GM12878 (cell line): Measurements from ENCODE around the gene SLAIN2. TPM values are rescaled to one million over a fixed set of nuclear protein-coding genes. Genes with fewer than 3 reads are reported as not detected.

Experiments
- ATAC-seq: fragments of 200-7000 bp; cut with Tn5 transposase; 3 replicates; pipeline ENCODE4 v1.9.1; 2020; ENCODE audit warnings: mild to moderate bottlenecking, moderate library complexity
- BruUV-seq: library from RNA; stranded (reverse); fragments of 400-500 nt; replicated peaks from 2 replicates; lab custom pipeline; 2021; lab: Mats Ljungman, UMichigan
- CTCF ChIA-PET: fragments of 300-600 bp; sonication (Branson Sonifier 250); formaldehyde crosslinking; extraction: SDS; loops from one replicate; lab custom pipeline; 2021; ENCODE audit warnings: inconsistent platforms; lab: Yijun Ruan, JAX
- POLR2A ChIA-PET: fragments of 350-600 bp; formaldehyde crosslinking; extraction: SDS; loops from one replicate; lab custom pipeline; 2021; ENCODE audit warnings: inconsistent platforms; lab: Charles Lee
- RAD21 ChIA-PET: fragments of 300-600 bp; sonication (Branson Sonifier 250); formaldehyde crosslinking; loops from one replicate; lab custom pipeline; 2023; ENCODE audit warnings: antibody characterized with exemption; ENCODE audit not compliant: unreplicated experiment; lab: Charles Lee
- SMC1A ChIA-PET: fragments of 300-600 bp; sonication (Branson Sonifier 250); formaldehyde crosslinking; loops from one replicate; lab custom pipeline; 2023; ENCODE audit not compliant: unreplicated experiment, uncharacterized antibody; lab: Charles Lee
- DNase-seq: peaks from one replicate; pipeline ENCODE4 v3.0.0-alpha.2; 2011; ENCODE audit warnings: low read depth, low spot score
- FAIRE-seq: peaks from 3 replicates; lab custom pipeline; 2011; peaks lifted over from hg19 to GRCh38; lab: Jason Lieb, UNC
- H2AFZ ChIP-seq: 2 replicates; pipeline ENCODE4 v1.6.0; 2011; ENCODE audit warnings: low read depth, low read length, control low read depth; ENCODE audit not compliant: control insufficient read depth
- H3K27ac ChIP-seq: 2 replicates; pipeline ENCODE4 v1.5.1; 2011; ENCODE audit warnings: control low read depth; ENCODE audit not compliant: control insufficient read depth, insufficient read depth
- H3K27me3 ChIP-seq, 2 experiments: replicated peaks in 1 of 2; 2 replicates each; pipeline versions ENCODE4 v1.6.0 to v1.6.1; 2011; ENCODE audit warnings: low read length in 1 of 2; ENCODE audit not compliant: control insufficient read depth in 2 of 2, insufficient read depth in 2 of 2
- H3K36me3 ChIP-seq, 2 experiments: 2 replicates each; pipeline ENCODE4 v1.5.1; 2011; ENCODE audit warnings: low read length in 1 of 2; ENCODE audit not compliant: control insufficient read depth in 2 of 2, insufficient read depth in 2 of 2
- H3K4me1 ChIP-seq: 2 replicates; pipeline ENCODE4 v1.6.1; 2011; ENCODE audit warnings: mild to moderate bottlenecking, low read length, moderate library complexity, mixed read lengths; ENCODE audit not compliant: control insufficient read depth, insufficient read depth
- H3K4me2 ChIP-seq: 2 replicates; pipeline ENCODE4 v1.6.0; 2011; ENCODE audit warnings: control low read depth; ENCODE audit not compliant: control insufficient read depth, insufficient read depth
- H3K4me3 ChIP-seq: fragments of 200-600 bp; sonication (generic); 2 replicates; pipeline ENCODE4 v1.5.1; 2016
- H3K79me2 ChIP-seq: 2 replicates; pipeline ENCODE4 v1.6.0; 2011; ENCODE audit warnings: low read length; ENCODE audit not compliant: control insufficient read depth, insufficient read depth
- H3K9ac ChIP-seq: 2 replicates; pipeline ENCODE4 v1.8.0; 2011; ENCODE audit warnings: low read length, control low read depth, mixed read lengths; ENCODE audit not compliant: control insufficient read depth, insufficient read depth
- H3K9me3 ChIP-seq: replicated peaks from 3 replicates; pipeline ENCODE4 v1.5.1; 2011; ENCODE audit warnings: mild to moderate bottlenecking, low read length; ENCODE audit not compliant: control insufficient read depth, insufficient read depth
- H4K20me1 ChIP-seq: 2 replicates; pipeline ENCODE4 v1.6.0; 2011; ENCODE audit not compliant: control insufficient read depth, insufficient read depth
- BMI1 ChIP-seq: fragments of 450-650 bp; IDR thresholded peaks from 2 replicates; pipeline ENCODE4 v1.6.1; 2016; ENCODE audit warnings: mild to moderate bottlenecking, moderate library complexity, borderline replicate concordance
- CBX3 ChIP-seq: fragments of 200-600 bp; sonication (generic); IDR thresholded peaks from 2 replicates; pipeline ENCODE4 v1.6.1; 2016; ENCODE audit warnings: low read depth, borderline replicate concordance
- CHD1 ChIP-seq: IDR thresholded peaks from 2 replicates; pipeline ENCODE4 v1.6.1; 2012; ENCODE audit warnings: low read depth, low read length, improper control_type of control experiment
- CREB1 ChIP-seq: IDR thresholded peaks from 2 replicates; pipeline ENCODE4 v1.6.1; 2012; ENCODE audit warnings: low read depth, mild to moderate bottlenecking, inconsistent platforms
- CREM ChIP-seq: IDR thresholded peaks from 2 replicates; pipeline ENCODE4 v1.6.1; 2014; ENCODE audit warnings: antibody characterized with exemption, low read depth
- IKZF1 ChIP-seq: fragments of 450-650 bp; conservative IDR thresholded peaks from 2 replicates; pipeline ENCODE4 v1.6.1; 2017; ENCODE audit warnings: antibody characterized with exemption, mild to moderate bottlenecking
- KAT2A ChIP-seq: conservative IDR thresholded peaks from 2 replicates; pipeline ENCODE4 v1.6.1; 2011; ENCODE audit warnings: low read depth, low read length; ENCODE audit not compliant: control insufficient read depth
- MEF2B ChIP-seq: fragments of 450-650 bp; IDR thresholded peaks from 2 replicates; pipeline ENCODE4 v1.6.1; 2018; ENCODE audit warnings: mild to moderate bottlenecking, moderate library complexity; ENCODE audit not compliant: partially characterized antibody, poor library complexity, severe bottlenecking
- MTA3 ChIP-seq: IDR thresholded peaks from 2 replicates; pipeline ENCODE4 v1.6.1; 2012; ENCODE audit warnings: low read length, inconsistent platforms, borderline replicate concordance
- MYC ChIP-seq: IDR thresholded peaks from 2 replicates; pipeline ENCODE4 v1.6.1; 2011; ENCODE audit warnings: mild to moderate bottlenecking, low read length, moderate library complexity, inconsistent platforms; ENCODE audit not compliant: insufficient read depth, insufficient replicate concordance, insufficient read length, severe bottlenecking
- POLR2A ChIP-seq: IDR thresholded peaks from 2 replicates; pipeline ENCODE4 v1.6.1; 2011; ENCODE audit warnings: low read depth, mild to moderate bottlenecking, low read length
- POLR2AphosphoS5 ChIP-seq: IDR thresholded peaks from 2 replicates; pipeline ENCODE4 v1.6.1; 2011; ENCODE audit warnings: mild to moderate bottlenecking, low read length, inconsistent platforms
- RAD51 ChIP-seq: fragments of 450-650 bp; IDR thresholded peaks from 2 replicates; pipeline ENCODE4 v1.6.1; 2016; ENCODE audit warnings: moderate library complexity, mild to moderate bottlenecking, inconsistent platforms
- SRF ChIP-seq, 2 experiments: IDR thresholded peaks; 2 replicates each; pipeline ENCODE4 v1.6.1; 2011; ENCODE audit warnings: low read depth in 2 of 2, low read length in 2 of 2, mild to moderate bottlenecking in 1 of 2, moderate library complexity in 1 of 2
- in situ Hi-C: fragments of 300-500 bp; cut with MboI; formaldehyde crosslinking; loops from 9 replicates; pipeline ENCODE4 v1.14.3; 2018; ENCODE audit warnings: mixed read lengths
- intact Hi-C: fragments of 100-400 bp; cut with micrococcal nuclease; formaldehyde crosslinking; loops from one replicate; pipeline ENCODE4 v1.14.2; 2022; ENCODE audit not compliant: unreplicated experiment
- polyA plus RNA-seq, 11 experiments: library from polyadenylated mRNA; depleted of rRNA in 4 of 11; unstranded in 6 of 11; stranded (reverse) in 5 of 11; fragments of >200 nt; fragmentation: Nextera tagmentation in 4 of 11; fragmentation: Illumina TruSeq in 1 of 11; extraction: Ambion mirVana in 4 of 11; extraction: Trizol in 1 of 11; gene quantifications; 1 replicate in 1 of 11; 2 replicates in 10 of 11; pipeline versions ENCODE4 v1.2.1 to v1.2.3, GENCODE V29; 2011 to 2016; ENCODE audit warnings: inconsistent platforms in 2 of 11, missing spikeins in 2 of 11, low read depth in 1 of 11
- total RNA-seq, 4 experiments: library from RNA; depleted of rRNA in 3 of 4; stranded (reverse); fragments of >200 nt in 3 of 4; fragmentation: Illumina TruSeq in 1 of 4; extraction: Trizol in 1 of 4; gene quantifications; 2 replicates each; pipeline versions ENCODE4 v1.2.1 to v1.2.3, GENCODE V29; 2013 to 2021
- TF ChIP-seq, protein P1 (sequence below): fragments of 450-650 bp; IDR thresholded peaks from 2 replicates; pipeline ENCODE4 v1.6.1; 2017; ENCODE audit warnings: mild to moderate bottlenecking, low read depth, inconsistent platforms; ENCODE audit not compliant: poor library complexity, severe bottlenecking
- TF ChIP-seq, protein P2 (sequence below): fragments of 450-650 bp; IDR thresholded peaks from 2 replicates; pipeline ENCODE4 v1.6.1; 2017; ENCODE audit warnings: antibody characterized with exemption, mild to moderate bottlenecking, moderate library complexity
- TF ChIP-seq, protein P3 (sequence below): fragments of 450-650 bp; IDR thresholded peaks from 2 replicates; pipeline ENCODE4 v1.6.1; 2016; ENCODE audit warnings: mild to moderate bottlenecking, moderate library complexity, borderline replicate concordance

Gene SLAIN2
- total and polyA plus RNA-seq, 10 of the 15 experiments (the other 5 are each of a cell fraction or from before 2014, with no cell fraction given): 4.3 to 96.6 (median 25.4) TPM

DNA sequence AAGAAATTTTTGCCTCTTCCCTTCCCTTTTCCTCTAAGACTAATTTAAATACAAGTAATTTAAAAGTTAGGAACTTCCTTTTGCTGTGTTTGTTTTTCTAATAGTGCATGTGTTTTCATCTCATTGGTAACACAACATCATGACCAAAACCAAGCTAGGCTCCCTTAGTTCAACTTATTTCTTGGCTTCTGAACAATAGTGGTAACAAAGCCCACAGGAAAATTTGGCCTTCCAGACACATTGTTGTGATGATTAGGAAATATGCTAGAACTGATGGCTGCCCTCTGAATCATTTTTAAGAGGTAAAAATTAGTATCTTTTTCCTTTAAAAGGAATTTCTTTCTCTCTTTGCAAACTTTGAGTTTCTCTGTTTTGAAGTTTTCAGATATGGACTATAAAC, 46.2 kb upstream of the SLAIN2 start:
- peaks cover 7% of the 10 kb centered on the region for H3K4me1 ChIP-seq
- RAD21 ChIA-PET: no interaction called here
- CTCF ChIA-PET: interaction anchor here (1.2 to 3.6 kb wide), 2 partner anchors 20 to 260 kb away, joined by 3 to 9 read pairs; no protein-coding TSS in a partner anchor
- intact Hi-C loops (no loop called here), in situ Hi-C loops (no loop called here)
- no TSS peak for BruUV-seq
- POLR2A ChIA-PET: no interaction called here
- H3K9me3 ChIP-seq: no peaks in the 10 kb centered on the region
- no peak overlapping the region for H3K4me3 ChIP-seq
- no peaks in the 10 kb centered on the region for H4K20me1 ChIP-seq
- no peaks in the 10 kb centered on the region for H3K36me3 ChIP-seq
- no peak for FAIRE-seq
- no peak overlapping the region for H3K4me2 ChIP-seq
- ATAC-seq: no peak
- DNase-seq: no peak
- no peaks in the 10 kb centered on the region for H3K79me2 ChIP-seq
- H3K27ac ChIP-seq: no peak overlapping the region
- TF ChIP-seq MEF2B (no peak), BMI1 (no peak), IKZF1 (no peak), CBX3 (no peak), CREM (no peak), CREB1 (no peak), CHD1 (no peak), POLR2A (no peak), SRF (IDR thresholded peaks at IDR 0.05; ENCODE audit: low read depth in 2 of 2, low read length in 2 of 2) (no peak), MYC (no peak), RAD51 (no peak), MTA3 (no peak), POLR2AphosphoS5 (no peak), KAT2A (no peak)
- TF ChIP-seq, protein P1, sequence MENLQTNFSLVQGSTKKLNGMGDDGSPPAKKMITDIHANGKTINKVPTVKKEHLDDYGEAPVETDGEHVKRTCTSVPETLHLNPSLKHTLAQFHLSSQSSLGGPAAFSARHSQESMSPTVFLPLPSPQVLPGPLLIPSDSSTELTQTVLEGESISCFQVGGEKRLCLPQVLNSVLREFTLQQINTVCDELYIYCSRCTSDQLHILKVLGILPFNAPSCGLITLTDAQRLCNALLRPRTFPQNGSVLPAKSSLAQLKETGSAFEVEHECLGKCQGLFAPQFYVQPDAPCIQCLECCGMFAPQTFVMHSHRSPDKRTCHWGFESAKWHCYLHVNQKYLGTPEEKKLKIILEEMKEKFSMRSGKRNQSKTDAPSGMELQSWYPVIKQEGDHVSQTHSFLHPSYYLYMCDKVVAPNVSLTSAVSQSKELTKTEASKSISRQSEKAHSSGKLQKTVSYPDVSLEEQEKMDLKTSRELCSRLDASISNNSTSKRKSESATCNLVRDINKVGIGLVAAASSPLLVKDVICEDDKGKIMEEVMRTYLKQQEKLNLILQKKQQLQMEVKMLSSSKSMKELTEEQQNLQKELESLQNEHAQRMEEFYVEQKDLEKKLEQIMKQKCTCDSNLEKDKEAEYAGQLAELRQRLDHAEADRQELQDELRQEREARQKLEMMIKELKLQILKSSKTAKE: no peak
- TF ChIP-seq, protein P2, sequence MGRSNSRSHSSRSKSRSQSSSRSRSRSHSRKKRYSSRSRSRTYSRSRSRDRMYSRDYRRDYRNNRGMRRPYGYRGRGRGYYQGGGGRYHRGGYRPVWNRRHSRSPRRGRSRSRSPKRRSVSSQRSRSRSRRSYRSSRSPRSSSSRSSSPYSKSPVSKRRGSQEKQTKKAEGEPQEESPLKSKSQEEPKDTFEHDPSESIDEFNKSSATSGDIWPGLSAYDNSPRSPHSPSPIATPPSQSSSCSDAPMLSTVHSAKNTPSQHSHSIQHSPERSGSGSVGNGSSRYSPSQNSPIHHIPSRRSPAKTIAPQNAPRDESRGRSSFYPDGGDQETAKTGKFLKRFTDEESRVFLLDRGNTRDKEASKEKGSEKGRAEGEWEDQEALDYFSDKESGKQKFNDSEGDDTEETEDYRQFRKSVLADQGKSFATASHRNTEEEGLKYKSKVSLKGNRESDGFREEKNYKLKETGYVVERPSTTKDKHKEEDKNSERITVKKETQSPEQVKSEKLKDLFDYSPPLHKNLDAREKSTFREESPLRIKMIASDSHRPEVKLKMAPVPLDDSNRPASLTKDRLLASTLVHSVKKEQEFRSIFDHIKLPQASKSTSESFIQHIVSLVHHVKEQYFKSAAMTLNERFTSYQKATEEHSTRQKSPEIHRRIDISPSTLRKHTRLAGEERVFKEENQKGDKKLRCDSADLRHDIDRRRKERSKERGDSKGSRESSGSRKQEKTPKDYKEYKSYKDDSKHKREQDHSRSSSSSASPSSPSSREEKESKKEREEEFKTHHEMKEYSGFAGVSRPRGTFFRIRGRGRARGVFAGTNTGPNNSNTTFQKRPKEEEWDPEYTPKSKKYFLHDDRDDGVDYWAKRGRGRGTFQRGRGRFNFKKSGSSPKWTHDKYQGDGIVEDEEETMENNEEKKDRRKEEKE: no peak
- TF ChIP-seq, protein P3, sequence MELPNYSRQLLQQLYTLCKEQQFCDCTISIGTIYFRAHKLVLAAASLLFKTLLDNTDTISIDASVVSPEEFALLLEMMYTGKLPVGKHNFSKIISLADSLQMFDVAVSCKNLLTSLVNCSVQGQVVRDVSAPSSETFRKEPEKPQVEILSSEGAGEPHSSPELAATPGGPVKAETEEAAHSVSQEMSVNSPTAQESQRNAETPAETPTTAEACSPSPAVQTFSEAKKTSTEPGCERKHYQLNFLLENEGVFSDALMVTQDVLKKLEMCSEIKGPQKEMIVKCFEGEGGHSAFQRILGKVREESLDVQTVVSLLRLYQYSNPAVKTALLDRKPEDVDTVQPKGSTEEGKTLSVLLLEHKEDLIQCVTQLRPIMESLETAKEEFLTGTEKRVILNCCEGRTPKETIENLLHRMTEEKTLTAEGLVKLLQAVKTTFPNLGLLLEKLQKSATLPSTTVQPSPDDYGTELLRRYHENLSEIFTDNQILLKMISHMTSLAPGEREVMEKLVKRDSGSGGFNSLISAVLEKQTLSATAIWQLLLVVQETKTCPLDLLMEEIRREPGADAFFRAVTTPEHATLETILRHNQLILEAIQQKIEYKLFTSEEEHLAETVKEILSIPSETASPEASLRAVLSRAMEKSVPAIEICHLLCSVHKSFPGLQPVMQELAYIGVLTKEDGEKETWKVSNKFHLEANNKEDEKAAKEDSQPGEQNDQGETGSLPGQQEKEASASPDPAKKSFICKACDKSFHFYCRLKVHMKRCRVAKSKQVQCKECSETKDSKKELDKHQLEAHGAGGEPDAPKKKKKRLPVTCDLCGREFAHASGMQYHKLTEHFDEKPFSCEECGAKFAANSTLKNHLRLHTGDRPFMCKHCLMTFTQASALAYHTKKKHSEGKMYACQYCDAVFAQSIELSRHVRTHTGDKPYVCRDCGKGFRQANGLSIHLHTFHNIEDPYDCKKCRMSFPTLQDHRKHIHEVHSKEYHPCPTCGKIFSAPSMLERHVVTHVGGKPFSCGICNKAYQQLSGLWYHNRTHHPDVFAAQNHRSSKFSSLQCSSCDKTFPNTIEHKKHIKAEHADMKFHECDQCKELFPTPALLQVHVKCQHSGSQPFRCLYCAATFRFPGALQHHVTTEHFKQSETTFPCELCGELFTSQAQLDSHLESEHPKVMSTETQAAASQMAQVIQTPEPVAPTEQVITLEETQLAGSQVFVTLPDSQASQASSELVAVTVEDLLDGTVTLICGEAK: no peak
- SMC1A ChIA-PET: interaction anchor here (0.7 to 1.4 kb wide), 4 partner anchors 10 to 261 kb away, joined by 3 to 4 read pairs (median 4); no protein-coding TSS in a partner anchor
- H3K27me3 ChIP-seq: no peaks in the 10 kb centered on the region
- H2AFZ ChIP-seq: no peak overlapping the region
- no peak overlapping the region for H3K9ac ChIP-seq
